OCI-M1 (cell line): Measurements from ENCODE around the gene COL6A1.

Experiments
- DNase-seq: peaks from one replicate; lab custom pipeline; 2025; lab: John Stamatoyannopoulos, UW

Gene COL6A1

GRCh38 chr21:46051379-46051770 is 69.8 kb downstream of the COL6A1 start:
- DNase-seq: no peak

GRCh38 chr21:46051821-46052675 is 70.5 kb downstream of the COL6A1 start:
- DNase-seq: no peak

- DNase-seq: no peak
Measured at GRCh38 chr21:46052703-46053651, 71.4 kb downstream of the COL6A1 start.

GRCh38 chr21:46054031-46054430 is 72.5 kb downstream of the COL6A1 start:
- no peak for DNase-seq

- DNase-seq: no peak
Measured at GRCh38 chr21:46054451-46054881, 72.9 kb downstream of the COL6A1 start.
